Caco-2 (cell line): Measurements from ENCODE around the gene DOCK4. TPM values are rescaled to one million over a fixed set of nuclear protein-coding genes. Genes with fewer than 3 reads are reported as not detected.

Source experiments
- BruUV-seq: library from RNA; stranded (reverse); fragments of 400-500 nt; replicated peaks from 2 replicates; lab custom pipeline; 2021; lab: Mats Ljungman, UMichigan
- CTCF ChIA-PET: fragments of 300-600 bp; sonication (Branson Sonifier 250); formaldehyde crosslinking; loops from one replicate; lab custom pipeline; 2022; ENCODE audit warnings: antibody characterized with exemption; lab: Charles Lee
- POLR2A ChIA-PET: fragments of 300-600 bp; sonication (Branson Sonifier 250); formaldehyde crosslinking; loops from one replicate; lab custom pipeline; 2022; ENCODE audit warnings: antibody characterized with exemption; lab: Charles Lee
- DNase-seq, 2 experiments: peaks; one replicate each; pipeline versions ENCODE4 v3.0.0 to v3.0.0-alpha.2; 2020 to 2022
- H3K27me3 ChIP-seq: replicated peaks from 2 replicates; pipeline ENCODE4 v1.6.0; 2011; ENCODE audit warnings: low read length; ENCODE audit not compliant: control insufficient read depth, insufficient read depth
- H3K36me3 ChIP-seq: 2 replicates; pipeline ENCODE4 v1.5.1; 2011; ENCODE audit warnings: low read length; ENCODE audit not compliant: control insufficient read depth, insufficient read depth
- H3K4me1 ChIP-seq: fragments of 250-450 bp; sonication (Bioruptor Pico); 2 replicates; pipeline ENCODE4 v1.5.1; 2020; ENCODE audit warnings: mild to moderate bottlenecking
- H3K4me3 ChIP-seq: 2 replicates; pipeline ENCODE4 v1.5.1; 2011; ENCODE audit warnings: low read depth, mild to moderate bottlenecking, control low read depth, low read length
- H3K9me3 ChIP-seq: fragments of 250-450 bp; sonication (Bioruptor Pico); 2 replicates; pipeline ENCODE4 v1.5.1; 2020; ENCODE audit warnings: mild to moderate bottlenecking, moderate library complexity
- H3K27ac Mint-ChIP-seq: one replicate; pipeline ENCODE4 v1.8.0; 2022; ENCODE audit warnings: mixed read lengths; ENCODE audit not compliant: unreplicated experiment
- H3K27me3 Mint-ChIP-seq: one replicate; pipeline ENCODE4 v1.8.0; 2022; ENCODE audit warnings: mixed read lengths; ENCODE audit not compliant: insufficient read depth, unreplicated experiment
- H3K36me3 Mint-ChIP-seq: one replicate; pipeline ENCODE4 v1.8.0; 2022; ENCODE audit warnings: mild to moderate bottlenecking, mixed read lengths; ENCODE audit not compliant: insufficient read depth, unreplicated experiment
- H3K4me1 Mint-ChIP-seq: one replicate; pipeline ENCODE4 v1.8.0; 2022; ENCODE audit warnings: low read depth, mixed read lengths; ENCODE audit not compliant: unreplicated experiment
- H3K4me3 Mint-ChIP-seq: one replicate; pipeline ENCODE4 v1.8.0; 2022; ENCODE audit warnings: mild to moderate bottlenecking, moderate library complexity, mixed read lengths; ENCODE audit not compliant: unreplicated experiment
- H3K9me3 Mint-ChIP-seq: one replicate; pipeline ENCODE4 v1.8.0; 2022; ENCODE audit warnings: mixed read lengths; ENCODE audit not compliant: unreplicated experiment
- intact Hi-C: fragments of 100-400 bp; cut with micrococcal nuclease; formaldehyde crosslinking; loops from one replicate; pipeline ENCODE4 v1.10.0; 2022; ENCODE audit not compliant: unreplicated experiment
- total RNA-seq: library from RNA; stranded (reverse); gene quantifications from 2 replicates; pipeline ENCODE4 v1.2.3, GENCODE V29; 2022
- TF ChIP-seq, protein P1 (sequence below), 2 experiments: fragments of 200-600 bp in 1 of 2; IDR thresholded peaks; 1 replicate in 1 of 2; 2 replicates in 1 of 2; pipeline versions ENCODE4 v1.5.1 to v1.8.0; 2011 to 2022; ENCODE audit warnings: antibody characterized with exemption in 1 of 2, control low read depth in 1 of 2, inconsistent platforms in 1 of 2, low read depth in 1 of 2, low read length in 1 of 2, mild to moderate bottlenecking in 1 of 2, moderate library complexity in 1 of 2; ENCODE audit not compliant: insufficient read depth in 1 of 2, severe bottlenecking in 1 of 2, unreplicated experiment in 1 of 2

DOCK4 gene
- total RNA-seq, 1 experiment from 2014 or later: 2.0 TPM

DNA sequence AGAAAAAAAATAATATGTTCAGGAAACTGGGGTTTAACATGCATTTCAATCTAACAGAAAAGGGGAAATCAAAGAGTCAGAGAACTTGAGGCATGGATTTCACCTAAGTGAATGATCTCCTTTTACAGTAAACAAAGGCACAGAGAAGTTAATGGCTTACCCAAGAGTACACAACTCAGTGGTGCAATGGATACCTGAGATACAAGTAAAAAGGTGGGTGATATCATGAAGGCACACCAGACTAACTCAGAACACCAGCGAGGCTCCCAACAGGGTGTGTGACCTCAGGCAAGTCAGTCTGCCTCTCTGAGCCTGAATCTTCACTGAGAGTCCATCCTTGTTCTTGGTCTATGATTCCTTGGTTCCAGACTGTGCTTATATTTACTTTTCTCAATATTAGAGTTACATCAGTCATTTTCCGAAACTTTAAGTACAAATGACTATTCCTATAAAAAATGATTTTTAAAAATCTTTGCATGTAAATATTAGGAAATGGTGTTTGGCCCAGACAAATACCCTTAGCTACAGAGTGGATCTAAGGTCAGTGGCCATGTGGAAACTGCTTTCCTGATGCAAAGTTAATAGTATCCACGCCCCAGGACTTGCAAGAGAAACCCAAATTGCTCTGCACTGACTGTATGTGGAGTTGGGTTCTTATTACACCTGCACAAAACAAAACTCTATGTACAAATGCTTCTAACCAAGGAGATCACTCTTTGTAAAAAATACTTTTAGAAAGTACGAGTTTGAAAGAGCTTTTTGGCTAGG is 361.1 kb downstream of the DOCK4 start:
- ChIA-PET CTCF (no interaction called here), POLR2A (no interaction called here)
- H3K9me3 Mint-ChIP-seq: peaks cover 4% of the 10 kb centered on the region
- no peaks in the 10 kb centered on the region for H3K27me3 Mint-ChIP-seq
- Histone ChIP-seq H3K9me3 (no peaks in the 10 kb centered on the region), H3K4me3 (no peak overlapping the region), H3K27me3 (no peaks in the 10 kb centered on the region), H3K36me3 (no peaks in the 10 kb centered on the region), H3K4me1 (no peaks in the 10 kb centered on the region)
- H3K4me1 Mint-ChIP-seq: no peaks in the 10 kb centered on the region
- intact Hi-C loops: no loop called here
- TF ChIP-seq, protein P1, sequence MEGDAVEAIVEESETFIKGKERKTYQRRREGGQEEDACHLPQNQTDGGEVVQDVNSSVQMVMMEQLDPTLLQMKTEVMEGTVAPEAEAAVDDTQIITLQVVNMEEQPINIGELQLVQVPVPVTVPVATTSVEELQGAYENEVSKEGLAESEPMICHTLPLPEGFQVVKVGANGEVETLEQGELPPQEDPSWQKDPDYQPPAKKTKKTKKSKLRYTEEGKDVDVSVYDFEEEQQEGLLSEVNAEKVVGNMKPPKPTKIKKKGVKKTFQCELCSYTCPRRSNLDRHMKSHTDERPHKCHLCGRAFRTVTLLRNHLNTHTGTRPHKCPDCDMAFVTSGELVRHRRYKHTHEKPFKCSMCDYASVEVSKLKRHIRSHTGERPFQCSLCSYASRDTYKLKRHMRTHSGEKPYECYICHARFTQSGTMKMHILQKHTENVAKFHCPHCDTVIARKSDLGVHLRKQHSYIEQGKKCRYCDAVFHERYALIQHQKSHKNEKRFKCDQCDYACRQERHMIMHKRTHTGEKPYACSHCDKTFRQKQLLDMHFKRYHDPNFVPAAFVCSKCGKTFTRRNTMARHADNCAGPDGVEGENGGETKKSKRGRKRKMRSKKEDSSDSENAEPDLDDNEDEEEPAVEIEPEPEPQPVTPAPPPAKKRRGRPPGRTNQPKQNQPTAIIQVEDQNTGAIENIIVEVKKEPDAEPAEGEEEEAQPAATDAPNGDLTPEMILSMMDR (IDR thresholded peaks at IDR 0.05; ENCODE audit: insufficient read depth in 1 of 2, low read depth in 1 of 2, low read length in 1 of 2, severe bottlenecking in 1 of 2, unreplicated experiment in 1 of 2): no peak
- BruUV-seq: no TSS peak
- H3K36me3 Mint-ChIP-seq: no peaks in the 10 kb centered on the region
- no peak overlapping the region for H3K4me3 Mint-ChIP-seq
- H3K27ac Mint-ChIP-seq: no peak overlapping the region
- DNase-seq: no peak

- ChIA-PET POLR2A (no interaction called here), CTCF (no interaction called here)
- Mint-ChIP-seq H3K4me3 (no peak overlapping the region), H3K27me3 (no peaks in the 10 kb centered on the region), H3K4me1 (no peaks in the 10 kb centered on the region), H3K27ac (no peak overlapping the region), H3K36me3 (no peaks in the 10 kb centered on the region), H3K9me3 (no peaks in the 10 kb centered on the region)
- Histone ChIP-seq H3K4me3 (no peak overlapping the region), H3K27me3 (no peaks in the 10 kb centered on the region), H3K4me1 (no peaks in the 10 kb centered on the region), H3K36me3 (no peaks in the 10 kb centered on the region), H3K9me3 (no peaks in the 10 kb centered on the region)
- intact Hi-C loops: no loop called here
- TF ChIP-seq, protein P1 (IDR thresholded peaks at IDR 0.05; ENCODE audit: insufficient read depth in 1 of 2, low read depth in 1 of 2, low read length in 1 of 2, severe bottlenecking in 1 of 2, unreplicated experiment in 1 of 2): no peak
- DNase-seq: no peak
- BruUV-seq: no TSS peak
Measured at GRCh38 chr7:111842491-111842890, 363.7 kb downstream of the DOCK4 start.

DNA sequence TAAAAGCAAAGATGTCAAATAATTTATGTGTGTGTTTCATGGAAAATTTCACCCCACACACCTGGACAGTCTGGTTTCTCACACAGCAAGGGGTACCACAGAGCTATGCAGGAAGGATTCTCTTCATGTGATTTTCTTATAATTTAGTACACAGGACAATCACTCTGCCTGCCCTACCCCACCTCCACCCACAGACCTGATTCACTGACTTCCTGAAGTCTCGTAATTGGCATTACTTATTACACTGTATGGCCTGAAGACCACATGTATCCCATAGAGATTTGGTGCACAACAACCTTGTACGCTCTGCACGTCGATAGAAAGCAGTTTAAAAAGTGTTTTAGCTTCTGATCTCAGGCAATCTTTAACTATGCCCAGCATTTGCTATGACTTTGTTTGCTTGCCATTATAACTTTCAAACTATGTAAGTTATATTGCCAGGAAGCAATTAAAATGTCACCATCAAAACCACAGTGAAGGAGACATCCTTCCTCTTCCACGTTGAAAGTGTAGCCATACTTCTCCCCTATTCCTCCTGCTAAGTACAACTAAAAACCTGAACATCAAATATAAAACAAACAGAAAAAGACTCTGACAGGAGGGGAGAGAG is 364.5 kb downstream of the DOCK4 start:
- Histone ChIP-seq H3K4me1 (no peaks in the 10 kb centered on the region), H3K36me3 (no peaks in the 10 kb centered on the region), H3K4me3 (no peak overlapping the region), H3K9me3 (no peaks in the 10 kb centered on the region), H3K27me3 (no peaks in the 10 kb centered on the region)
- TF ChIP-seq, protein P1 (IDR thresholded peaks at IDR 0.05; ENCODE audit: insufficient read depth in 1 of 2, low read depth in 1 of 2, low read length in 1 of 2, severe bottlenecking in 1 of 2, unreplicated experiment in 1 of 2): no peak
- ChIA-PET POLR2A (no interaction called here), CTCF (no interaction called here)
- no peaks in the 10 kb centered on the region for H3K27me3 Mint-ChIP-seq
- BruUV-seq: no TSS peak
- no peaks in the 10 kb centered on the region for H3K4me1 Mint-ChIP-seq
- peaks cover 6% of the 10 kb centered on the region for H3K9me3 Mint-ChIP-seq
- DNase-seq: no peak
- H3K27ac Mint-ChIP-seq: no peak overlapping the region
- intact Hi-C loops: no loop called here
- H3K4me3 Mint-ChIP-seq: no peak overlapping the region
- no peaks in the 10 kb centered on the region for H3K36me3 Mint-ChIP-seq
